SH-SY5Y (cell line): ENCODE data around the gene ATP5PO.

Source experiments
- GATA2 ChIP-seq: IDR thresholded peaks from 2 replicates; pipeline ENCODE4 v1.6.1; 2011; ENCODE audit warnings: mild to moderate bottlenecking, low read depth, low read length
- GATA3 ChIP-seq: IDR thresholded peaks from 2 replicates; pipeline ENCODE4 v1.6.1; 2011; ENCODE audit warnings: low read depth, mild to moderate bottlenecking, low read length, moderate library complexity

GRCh38 chr21:33948951-33949444 is 33.4 kb upstream of the ATP5PO start:
- TF ChIP-seq GATA2, result no peak
- no peak for TF ChIP-seq GATA3
